Activated naive CD4-positive, alpha-beta T cell treated with anti-CD3 and anti-CD28 coated beads for 36 hours (primary cell): Measurements from ENCODE around the gene CHD3. TPM values are rescaled to one million over a fixed set of nuclear protein-coding genes. Genes with fewer than 3 reads are reported as not detected.

Experiments used
- CTCF ChIA-PET: fragments of 350-600 bp; sonication (Branson Sonifier 250); formaldehyde crosslinking; loops from one replicate; lab custom pipeline; 2021; ENCODE audit warnings: antibody characterized with exemption; lab: Charles Lee
- DNase-seq: peaks from one replicate; pipeline ENCODE4 v3.0.0-alpha.2; 2020
- H3K27ac Mint-ChIP-seq: one replicate; pipeline ENCODE4 v1.8.0; 2021; ENCODE audit warnings: mild to moderate bottlenecking, mixed read lengths
- H3K27me3 Mint-ChIP-seq: one replicate; pipeline ENCODE4 v1.8.0; 2021; ENCODE audit warnings: low read depth, mixed read lengths
- H3K36me3 Mint-ChIP-seq: one replicate; pipeline ENCODE4 v1.8.0; 2021; ENCODE audit warnings: low read depth, mixed read lengths
- H3K4me1 Mint-ChIP-seq: one replicate; pipeline ENCODE4 v1.8.0; 2021; ENCODE audit warnings: low read depth, mixed read lengths
- H3K4me3 Mint-ChIP-seq: one replicate; pipeline ENCODE4 v1.8.0; 2021; ENCODE audit warnings: mild to moderate bottlenecking, moderate library complexity, mixed read lengths
- H3K9me3 Mint-ChIP-seq: one replicate; pipeline ENCODE4 v1.8.0; 2021; ENCODE audit warnings: mixed read lengths
- intact Hi-C: fragments of 100-400 bp; cut with micrococcal nuclease; formaldehyde crosslinking; loops from one replicate; pipeline ENCODE4 v1.15.1; 2023
- total RNA-seq, 2 experiments: library from RNA; stranded (reverse); gene quantifications; one replicate each; pipeline ENCODE4 v1.2.3, GENCODE V29; 2021

The CHD3 gene
- total RNA-seq, 2 experiments from 2014 or later = 180 to 185 TPM

DNA sequence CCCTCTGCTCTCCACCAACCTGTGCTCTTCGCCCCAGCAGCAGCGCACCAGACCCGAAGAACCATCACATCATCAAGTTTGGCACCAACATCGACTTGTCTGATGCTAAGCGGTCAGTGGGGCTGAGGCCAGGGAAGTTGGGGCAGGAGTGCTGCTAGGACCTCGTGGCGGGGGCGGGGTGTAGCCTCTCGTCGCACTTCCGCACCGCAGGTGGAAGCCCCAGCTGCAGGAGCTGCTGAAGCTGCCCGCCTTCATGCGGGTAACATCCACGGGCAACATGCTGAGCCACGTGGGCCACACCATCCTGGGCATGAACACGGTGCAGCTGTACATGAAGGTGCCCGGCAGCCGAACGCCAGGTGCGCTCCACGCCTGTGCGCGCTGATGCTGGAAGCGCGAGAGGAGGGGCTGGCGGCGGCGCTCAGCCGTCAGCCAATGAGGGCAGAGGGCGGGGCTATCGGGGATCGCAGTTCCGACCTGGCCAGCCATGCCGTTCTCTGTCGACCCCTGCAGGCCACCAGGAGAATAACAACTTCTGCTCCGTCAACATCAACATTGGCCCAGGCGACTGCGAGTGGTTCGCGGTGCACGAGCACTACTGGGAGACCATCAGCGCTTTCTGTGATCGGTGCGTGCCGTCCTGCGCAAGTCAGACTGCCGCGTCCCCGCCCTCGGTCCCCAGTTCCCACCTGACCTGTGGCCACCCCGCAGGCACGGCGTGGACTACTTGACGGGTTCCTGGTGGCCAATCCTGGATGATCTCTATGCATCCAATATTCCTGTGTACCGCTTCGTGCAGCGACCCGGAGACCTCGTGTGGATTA, 36.9 kb upstream of the CHD3 start:
- CTCF ChIA-PET = interaction anchor here (0.7 to 3.0 kb wide), 7 partner anchors 9 to 209 kb away, joined by 3 to 15 read pairs (median 9); partner anchors contain the start of gene KDM6B
- intact Hi-C loops = loop anchor here (1.0 kb wide), 4 partner anchors 9 to 108 kb away; no protein-coding TSS in a partner anchor
- Mint-ChIP-seq H3K27me3 (no peaks in the 10 kb centered on the region), H3K36me3 (peaks cover 36% of the 10 kb centered on the region), H3K27ac (peak overlapping the region; percentile 67), H3K9me3 (no peaks in the 10 kb centered on the region), H3K4me1 (peaks cover 63% of the 10 kb centered on the region), H3K4me3 (peak overlapping the region; percentile 70)
- DNase-seq = peak; percentile 95

DNA sequence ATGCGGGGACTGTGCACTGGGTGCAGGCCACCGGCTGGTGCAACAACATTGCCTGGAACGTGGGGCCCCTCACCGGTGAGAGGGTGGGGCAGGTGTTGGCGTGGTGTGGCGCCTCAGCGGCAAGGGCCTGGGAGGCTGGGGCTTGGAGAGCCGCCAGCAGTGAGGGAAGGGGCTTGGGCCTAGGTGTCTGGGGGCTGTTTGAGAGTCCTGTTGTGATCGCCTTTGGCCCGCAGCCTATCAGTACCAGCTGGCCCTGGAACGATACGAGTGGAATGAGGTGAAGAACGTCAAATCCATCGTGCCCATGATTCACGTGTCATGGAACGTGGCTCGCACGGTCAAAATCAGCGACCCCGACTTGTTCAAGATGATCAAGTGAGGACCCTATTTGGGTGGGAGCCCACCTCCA, 36.3 kb upstream of the CHD3 start:
- CTCF ChIA-PET = interaction anchor here (1.9 kb wide), 1 partner anchor 10 kb away, joined by 9 read pairs; no protein-coding TSS in a partner anchor
- peaks cover 34% of the 10 kb centered on the region for H3K36me3 Mint-ChIP-seq
- no peak overlapping the region for H3K4me3 Mint-ChIP-seq
- peak overlapping the region; percentile 67 for H3K27ac Mint-ChIP-seq
- no peaks in the 10 kb centered on the region for H3K9me3 Mint-ChIP-seq
- H3K27me3 Mint-ChIP-seq = no peaks in the 10 kb centered on the region
- no peak for DNase-seq
- peaks cover 57% of the 10 kb centered on the region for H3K4me1 Mint-ChIP-seq
- intact Hi-C loops = no loop called here

DNA sequence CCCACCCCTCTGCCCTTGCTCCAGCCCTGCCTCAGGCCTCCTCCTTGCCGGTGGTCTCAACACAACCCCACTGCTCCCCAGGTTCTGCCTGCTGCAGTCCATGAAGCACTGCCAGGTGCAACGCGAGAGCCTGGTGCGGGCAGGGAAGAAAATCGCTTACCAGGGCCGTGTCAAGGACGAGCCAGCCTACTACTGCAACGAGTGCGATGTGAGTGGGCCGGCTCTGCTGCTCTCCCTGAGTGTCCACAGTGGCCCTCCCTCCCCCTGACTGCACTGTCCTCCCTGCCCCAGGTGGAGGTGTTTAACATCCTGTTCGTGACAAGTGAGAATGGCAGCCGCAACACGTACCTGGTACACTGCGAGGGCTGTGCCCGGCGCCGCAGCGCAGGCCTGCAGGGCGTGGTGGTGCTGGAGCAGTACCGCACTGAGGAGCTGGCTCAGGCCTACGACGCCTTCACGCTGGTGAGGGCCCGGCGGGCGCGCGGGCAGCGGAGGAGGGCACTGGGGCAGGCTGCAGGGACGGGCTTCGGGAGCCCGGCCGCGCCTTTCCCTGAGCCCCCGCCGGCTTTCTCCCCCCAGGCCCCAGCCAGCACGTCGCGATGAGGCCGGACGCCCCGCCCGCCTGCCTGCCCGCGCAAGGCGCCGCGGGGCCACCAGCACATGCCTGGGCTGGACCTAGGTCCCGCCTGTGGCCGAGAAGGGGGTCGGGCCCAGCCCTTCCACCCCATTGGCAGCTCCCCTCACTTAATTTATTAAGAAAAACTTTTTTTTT, 35.5 kb upstream of the CHD3 start:
- CTCF ChIA-PET = interaction anchor here (0.6 kb wide), 1 partner anchor 67 kb away, joined by 3 read pairs; no protein-coding TSS in a partner anchor
- intact Hi-C loops = no loop called here

DNA sequence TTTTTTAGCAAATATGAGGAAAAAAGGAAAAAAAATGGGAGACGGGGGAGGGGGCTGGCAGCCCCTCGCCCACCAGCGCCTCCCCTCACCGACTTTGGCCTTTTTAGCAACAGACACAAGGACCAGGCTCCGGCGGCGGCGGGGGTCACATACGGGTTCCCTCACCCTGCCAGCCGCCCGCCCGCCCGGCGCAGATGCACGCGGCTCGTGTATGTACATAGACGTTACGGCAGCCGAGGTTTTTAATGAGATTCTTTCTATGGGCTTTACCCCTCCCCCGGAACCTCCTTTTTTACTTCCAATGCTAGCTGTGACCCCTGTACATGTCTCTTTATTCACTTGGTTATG, 34.9 kb upstream of the CHD3 start:
- H3K36me3 Mint-ChIP-seq = peaks cover 32% of the 10 kb centered on the region
- H3K4me1 Mint-ChIP-seq = peaks cover 49% of the 10 kb centered on the region
- intact Hi-C loops = no loop called here
- H3K4me3 Mint-ChIP-seq = no peak overlapping the region
- no peaks in the 10 kb centered on the region for H3K27me3 Mint-ChIP-seq
- H3K27ac Mint-ChIP-seq = peak overlapping the region; percentile 39
- DNase-seq = no peak
- no peaks in the 10 kb centered on the region for H3K9me3 Mint-ChIP-seq
- CTCF ChIA-PET = no interaction called here

More for the DNA sequence above, 35.5 kb upstream of the CHD3 start:
- Mint-ChIP-seq H3K4me3 (no peak overlapping the region), H3K4me1 (peaks cover 52% of the 10 kb centered on the region), H3K27ac (no peak overlapping the region), H3K27me3 (no peaks in the 10 kb centered on the region), H3K36me3 (peaks cover 32% of the 10 kb centered on the region), H3K9me3 (no peaks in the 10 kb centered on the region)
- no peak for DNase-seq

DNA sequence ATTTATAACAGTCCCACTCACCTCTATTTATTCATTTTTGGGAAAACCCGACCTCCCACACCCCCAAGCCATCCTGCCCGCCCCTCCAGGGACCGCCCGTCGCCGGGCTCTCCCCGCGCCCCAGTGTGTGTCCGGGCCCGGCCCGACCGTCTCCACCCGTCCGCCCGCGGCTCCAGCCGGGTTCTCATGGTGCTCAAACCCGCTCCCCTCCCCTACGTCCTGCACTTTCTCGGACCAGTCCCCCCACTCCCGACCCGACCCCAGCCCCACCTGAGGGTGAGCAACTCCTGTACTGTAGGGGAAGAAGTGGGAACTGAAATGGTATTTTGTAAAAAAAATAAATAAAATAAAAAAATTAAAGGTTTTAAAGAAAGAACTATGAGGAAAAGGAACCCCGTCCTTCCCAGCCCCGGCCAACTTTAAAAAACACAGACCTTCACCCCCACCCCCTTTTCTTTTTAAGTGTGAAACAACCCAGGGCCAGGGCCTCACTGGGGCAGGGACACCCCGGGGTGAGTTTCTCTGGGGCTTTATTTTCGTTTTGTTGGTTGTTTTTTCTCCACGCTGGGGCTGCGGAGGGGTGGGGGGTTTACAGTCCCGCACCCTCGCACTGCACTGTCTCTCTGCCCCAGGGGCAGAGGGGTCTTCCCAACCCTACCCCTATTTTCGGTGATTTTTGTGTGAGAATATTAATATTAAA, 34.4 kb upstream of the CHD3 start:
- DNase-seq = no peak
- H3K36me3 Mint-ChIP-seq = peaks cover 32% of the 10 kb centered on the region
- no peaks in the 10 kb centered on the region for H3K9me3 Mint-ChIP-seq
- no peak overlapping the region for H3K4me3 Mint-ChIP-seq
- peaks cover 49% of the 10 kb centered on the region for H3K4me1 Mint-ChIP-seq
- intact Hi-C loops = no loop called here
- CTCF ChIA-PET = no interaction called here
- peak overlapping the region; percentile 39 for H3K27ac Mint-ChIP-seq
- no peaks in the 10 kb centered on the region for H3K27me3 Mint-ChIP-seq

DNA sequence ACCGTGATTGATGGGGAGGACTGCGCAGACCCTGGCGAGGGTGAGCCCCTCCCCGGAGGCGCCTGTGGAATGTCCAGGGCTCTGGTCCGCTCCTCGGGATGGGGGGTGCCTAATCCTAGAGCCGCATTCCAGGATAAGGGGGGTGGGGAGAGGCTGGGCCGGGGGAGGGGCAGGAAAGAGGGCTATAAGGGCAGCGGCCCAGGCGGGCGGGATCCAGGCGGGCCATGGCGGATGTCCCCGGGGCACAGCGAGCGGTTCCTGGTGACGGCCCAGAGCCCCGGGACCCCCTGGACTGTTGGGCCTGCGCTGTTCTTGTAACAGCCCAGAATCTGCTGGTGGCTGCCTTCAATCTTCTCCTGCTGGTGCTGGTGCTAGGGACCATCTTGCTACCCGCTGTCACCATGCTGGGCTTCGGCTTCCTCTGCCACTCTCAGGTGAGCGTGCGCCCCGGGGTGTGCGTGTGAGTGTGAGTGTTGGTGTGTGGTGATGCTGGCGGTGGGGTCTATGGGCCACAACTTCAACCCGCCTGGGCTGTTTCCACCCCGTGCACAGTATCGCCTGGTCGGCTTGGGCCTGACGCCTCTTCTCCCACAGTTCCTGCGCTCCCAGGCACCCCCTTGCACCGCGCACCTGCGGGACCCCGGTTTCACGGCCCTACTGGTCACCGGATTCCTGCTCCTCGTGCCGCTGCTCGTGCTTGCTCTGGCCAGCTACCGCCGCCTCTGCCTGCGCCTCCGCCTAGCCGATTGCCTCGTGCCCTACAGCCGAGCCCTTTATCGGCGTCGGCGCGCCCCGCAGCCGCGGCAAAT, 33.5 kb upstream of the CHD3 start, which contains the start of gene TMEM88:
Gene TMEM88 (plus strand): TSS at position 216 of the 809 bp plus-strand sequence. CDS start 9 bp downstream, at position 225.
- no peak for DNase-seq
- intact Hi-C loops = loop anchor here (5.0 kb wide), 1 partner anchor 548 kb away; the partner anchor contains the start of gene EIF5A
- no peaks in the 10 kb centered on the region for H3K9me3 Mint-ChIP-seq
- no peak within 1 kb of the TSS for H3K4me3 Mint-ChIP-seq
- H3K4me1 Mint-ChIP-seq = peaks cover 42% of the 10 kb centered on the region
- H3K27me3 Mint-ChIP-seq = no peaks in the 10 kb centered on the region
- peaks cover 31% of the 10 kb centered on the region for H3K36me3 Mint-ChIP-seq
- H3K27ac Mint-ChIP-seq = peak within 1 kb of the TSS; percentile 39
- CTCF ChIA-PET = no interaction called here

DNA sequence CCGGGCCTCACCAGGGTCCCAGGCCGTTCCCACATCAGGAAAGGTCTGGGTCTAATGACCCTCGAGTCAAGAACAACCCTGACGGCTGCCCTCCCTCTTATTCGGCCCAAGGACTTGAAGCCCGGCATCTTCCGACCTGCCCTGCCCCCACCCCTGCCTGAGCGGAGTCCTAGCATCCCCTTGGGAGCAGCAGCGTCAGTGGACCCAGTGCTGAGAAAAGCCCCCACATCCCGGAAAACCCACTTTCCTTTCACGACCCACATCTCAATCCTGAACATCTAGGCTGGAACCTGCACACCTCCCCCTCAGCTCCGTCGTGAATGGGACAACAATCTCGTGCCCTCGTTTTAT, 33.0 kb upstream of the CHD3 start:
- intact Hi-C loops = loop anchor here (2.0 to 5.0 kb wide), 3 partner anchors 185 to 548 kb away; partner anchors contain the start of gene EIF5A
- no peaks in the 10 kb centered on the region for H3K9me3 Mint-ChIP-seq
- no peaks in the 10 kb centered on the region for H3K27me3 Mint-ChIP-seq
- H3K4me3 Mint-ChIP-seq = no peak overlapping the region
- H3K4me1 Mint-ChIP-seq = peaks cover 36% of the 10 kb centered on the region
- CTCF ChIA-PET = interaction anchor here (0.9 to 1.6 kb wide), 2 partner anchors 11 to 32 kb away, joined by 3 to 5 read pairs; no protein-coding TSS in a partner anchor
- H3K27ac Mint-ChIP-seq = no peak overlapping the region
- H3K36me3 Mint-ChIP-seq = peaks cover 28% of the 10 kb centered on the region
- no peak for DNase-seq

DNA sequence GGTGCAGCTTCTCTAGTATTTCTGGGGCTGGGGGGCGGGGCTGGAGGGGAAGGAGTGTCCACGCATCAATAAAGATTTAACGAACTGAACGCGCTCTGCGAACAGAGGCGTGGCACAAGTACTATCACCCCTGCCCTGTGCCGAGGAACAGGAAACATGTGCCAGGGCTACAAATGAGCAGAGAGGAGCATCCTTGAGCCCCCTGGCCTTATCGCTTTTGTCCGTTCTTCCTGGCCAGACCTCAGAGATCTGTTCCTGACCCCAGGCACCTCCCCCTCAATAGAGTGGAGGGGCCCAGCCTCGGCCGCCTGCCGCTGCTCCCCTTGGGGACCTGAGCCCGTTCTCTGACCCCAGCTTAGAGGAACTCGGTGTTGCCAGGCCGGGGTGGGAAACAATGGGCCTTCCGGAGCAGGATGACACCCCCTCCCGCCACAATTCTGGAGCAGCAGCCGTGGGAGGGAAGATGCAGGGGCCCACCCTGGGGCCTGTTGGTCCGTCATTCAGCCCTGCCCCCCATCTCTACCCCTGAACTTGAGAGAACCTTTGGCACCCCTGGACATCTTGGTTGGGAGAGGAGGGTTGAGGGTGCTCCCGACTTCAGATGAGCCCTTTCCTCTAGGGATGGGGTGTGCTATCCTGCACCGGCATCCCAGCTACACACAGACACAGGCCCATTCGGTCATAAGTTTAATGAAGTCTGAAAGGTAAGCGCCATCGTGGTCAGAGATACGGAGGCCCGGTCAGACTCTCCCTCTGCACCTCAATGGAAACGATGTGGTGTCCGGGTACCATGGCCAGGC, 32.4 kb upstream of the CHD3 start:
- Mint-ChIP-seq H3K27me3 (no peaks in the 10 kb centered on the region), H3K9me3 (no peaks in the 10 kb centered on the region), H3K27ac (no peak overlapping the region), H3K4me1 (peaks cover 30% of the 10 kb centered on the region), H3K4me3 (no peak overlapping the region), H3K36me3 (peaks cover 23% of the 10 kb centered on the region)
- CTCF ChIA-PET = interaction anchor here (0.7 to 1.6 kb wide), 10 partner anchors 11 to 170 kb away, joined by 3 to 11 read pairs (median 5); no protein-coding TSS in a partner anchor
- intact Hi-C loops = loop anchor here (2.0 to 5.0 kb wide), 3 partner anchors 185 to 549 kb away; partner anchors contain the start of gene EIF5A
- no peak for DNase-seq

DNA sequence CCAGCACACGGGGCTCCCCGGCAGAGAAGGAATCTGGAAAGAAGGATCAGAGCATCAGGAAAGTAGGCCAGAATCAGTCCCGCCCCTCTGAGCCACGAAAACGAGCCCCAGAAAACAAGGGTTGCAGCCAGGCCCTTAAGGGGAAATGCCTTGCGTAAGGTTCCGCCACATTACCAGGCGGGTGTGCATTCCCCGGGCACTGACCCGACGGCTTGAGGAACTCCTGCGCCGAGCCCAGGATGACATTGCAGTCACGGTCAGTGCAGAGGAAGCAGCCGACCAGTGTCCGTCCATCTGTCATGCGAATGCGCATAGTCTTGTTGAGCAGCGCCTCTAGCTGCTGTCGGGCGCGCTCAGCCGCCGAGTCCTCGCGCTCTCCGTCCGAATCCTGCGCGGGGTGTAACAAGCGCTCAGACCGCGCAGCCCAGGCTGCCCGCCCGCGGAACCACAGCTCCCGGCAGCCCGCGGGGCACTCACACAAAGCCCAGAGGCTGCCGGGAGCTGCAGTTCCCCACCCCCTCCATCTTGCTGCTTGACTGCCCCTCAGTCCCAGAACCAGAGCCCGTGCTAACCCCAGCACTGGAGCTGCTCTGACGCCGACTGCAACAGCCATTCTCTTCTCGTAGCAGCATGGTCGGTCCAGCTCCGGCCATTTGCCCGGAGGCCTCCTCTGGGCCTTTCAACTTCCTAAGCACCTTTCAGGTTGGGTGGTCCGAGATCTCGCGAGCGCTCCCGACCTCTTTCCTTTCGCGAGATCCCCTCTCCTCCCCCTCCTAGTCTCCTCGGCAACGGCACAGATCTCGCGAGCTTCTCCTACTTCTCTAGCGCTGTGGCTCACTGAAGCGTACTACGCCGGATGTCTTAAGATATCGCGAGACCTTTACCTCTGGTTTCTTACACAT, 31.5 kb upstream of the CHD3 start, which contains the start of gene NAA38:
Gene NAA38 (minus strand): TSS at position 749 of the 902 bp plus-strand sequence. CDS start 96 bp downstream, at position 653.
- DNase-seq = peak; percentile 98
- Mint-ChIP-seq H3K9me3 (no peaks in the 10 kb centered on the region), H3K27me3 (no peaks in the 10 kb centered on the region), H3K36me3 (peaks cover 15% of the 10 kb centered on the region), H3K27ac (no peak within 1 kb of the TSS), H3K4me1 (peaks cover 22% of the 10 kb centered on the region), H3K4me3 (no peak within 1 kb of the TSS)
- intact Hi-C loops = loop anchor here (1.0 to 5.0 kb wide), 12 partner anchors 13 to 550 kb away; partner anchors contain the start of genes CNTROB, EIF5A, KDM6B and WRAP53
- CTCF ChIA-PET = interaction anchor here (0.6 to 1.6 kb wide), 18 partner anchors 12 to 342 kb away, joined by 3 to 11 read pairs (median 3); no protein-coding TSS in a partner anchor
